Coronary artery (tissue), 2 donors: ENCODE measurements around the gene ZFR2.

ENCODE experiments used
- DNase-seq: peaks from one replicate; pipeline ENCODE4 v3.0.0-alpha.2; 2017; ENCODE audit warnings: low spot score
- H3K27ac ChIP-seq, 2 donors: fragments of 200-600 bp; sonication (generic); one replicate each; pipeline ENCODE4 v1.5.1; 2016 to 2019
- H3K4me3 ChIP-seq: fragments of 200-600 bp; sonication (generic); 2 replicates; pipeline ENCODE4 v1.5.1; 2016; ENCODE audit warnings: mild to moderate bottlenecking, moderate library complexity
- CTCF ChIP-seq: fragments of 200-600 bp; sonication (generic); IDR thresholded peaks from one replicate; pipeline ENCODE4 v1.5.1; 2019; ENCODE audit warnings: antibody characterized with exemption

Gene ZFR2

GRCh38 chr19:3857449-3858003 lies 11.3 kb downstream of the ZFR2 start:
- Histone ChIP-seq H3K27ac (no peak overlapping the region), H3K4me3 (no peak overlapping the region)
- no peak for DNase-seq
- TF ChIP-seq CTCF: no peak

GRCh38 chr19:3855320-3855719 lies 13.5 kb downstream of the ZFR2 start:
- DNase-seq: no peak
- TF ChIP-seq CTCF: no peak
- no peak overlapping the region for H3K27ac ChIP-seq
- H3K4me3 ChIP-seq: no peak overlapping the region

DNA sequence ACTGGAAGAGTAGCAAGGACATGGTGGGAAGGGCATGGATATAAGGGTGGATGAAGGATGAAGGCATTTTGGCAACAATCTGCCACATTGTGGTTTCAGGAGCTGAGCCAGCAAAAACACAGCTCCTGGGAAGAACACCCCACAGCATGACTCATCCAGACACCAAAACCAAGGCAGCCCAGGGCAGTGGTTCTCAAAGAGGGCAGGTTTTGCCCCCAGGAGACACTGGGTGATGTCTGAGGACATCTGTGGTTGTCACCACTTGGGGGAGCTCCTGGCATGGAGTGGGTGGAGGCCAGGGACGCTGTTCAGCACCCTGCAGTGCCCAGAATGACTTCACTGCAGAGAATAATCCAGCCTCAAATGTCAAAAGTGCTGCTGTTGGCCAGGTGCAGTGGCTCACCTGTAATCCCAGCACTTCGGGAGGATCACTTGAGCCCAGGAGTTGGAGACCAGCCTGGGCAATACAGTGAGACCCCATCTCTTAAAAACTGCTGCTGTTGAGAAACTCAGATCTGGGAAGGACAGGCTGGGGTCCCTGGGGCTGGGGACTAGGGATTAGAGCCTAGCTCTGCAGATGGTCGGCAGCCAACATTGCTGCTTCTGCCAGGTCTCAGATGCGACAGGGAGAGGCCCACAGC lies 16.1 kb downstream of the ZFR2 start:
- DNase-seq: no peak
- TF ChIP-seq CTCF: no peak
- Histone ChIP-seq H3K27ac (no peak overlapping the region), H3K4me3 (no peak overlapping the region)

- no peak for TF ChIP-seq CTCF
- no peak overlapping the region for H3K27ac ChIP-seq
- no peak overlapping the region for H3K4me3 ChIP-seq
- no peak for DNase-seq
Observed at GRCh38 chr19:3852177-3852511, 16.7 kb downstream of the ZFR2 start.

- no peak for DNase-seq
- H3K27ac ChIP-seq: no peak overlapping the region
- TF ChIP-seq CTCF: no peak
- H3K4me3 ChIP-seq: no peak overlapping the region
Observed at GRCh38 chr19:3851254-3852176, 17.3 kb downstream of the ZFR2 start.

- TF ChIP-seq CTCF: no peak
- no peak for DNase-seq
- Histone ChIP-seq H3K27ac (no peak overlapping the region), H3K4me3 (no peak overlapping the region)
Observed at GRCh38 chr19:3850320-3850972, 18.4 kb downstream of the ZFR2 start.
